Activated naive CD8-positive, alpha-beta T cell treated with anti-CD3 and anti-CD28 coated beads, Interleukin-2, amount 10 ng/mL, durations not matched to agents 7 days and 5 days (primary cell): ENCODE data around the gene PDLIM7. TPM values are rescaled to one million over a fixed set of nuclear protein-coding genes. Genes with fewer than 3 reads are reported as not detected.

ENCODE experiments used
- ATAC-seq: fragments of 150-1000 bp; cut with Tn5 transposase; one replicate; pipeline ENCODE4 v1.10.0; 2021; ENCODE audit warnings: low read depth, moderate library complexity
- POLR2A ChIA-PET: fragments of 350-600 bp; sonication (Branson Sonifier 250); formaldehyde crosslinking; loops from one replicate; lab custom pipeline; 2021; ENCODE audit warnings: antibody characterized with exemption; lab: Charles Lee
- DNase-seq: peaks from one replicate; pipeline ENCODE4 v3.0.0; 2021
- H3K27ac Mint-ChIP-seq: one replicate; pipeline ENCODE4 v1.8.0; 2022; ENCODE audit warnings: mild to moderate bottlenecking, mixed read lengths
- H3K27me3 Mint-ChIP-seq: one replicate; pipeline ENCODE4 v1.8.0; 2022; ENCODE audit warnings: mild to moderate bottlenecking, moderate library complexity, mixed read lengths
- H3K36me3 Mint-ChIP-seq: one replicate; pipeline ENCODE4 v1.8.0; 2021; ENCODE audit warnings: mild to moderate bottlenecking, mixed read lengths
- H3K4me1 Mint-ChIP-seq: one replicate; pipeline ENCODE4 v1.8.0; 2021; ENCODE audit warnings: mixed read lengths
- H3K4me3 Mint-ChIP-seq: one replicate; pipeline ENCODE4 v1.8.0; 2022; ENCODE audit warnings: mild to moderate bottlenecking, moderate library complexity, mixed read lengths
- H3K9me3 Mint-ChIP-seq: one replicate; pipeline ENCODE4 v1.8.0; 2021; ENCODE audit warnings: mixed read lengths
- total RNA-seq, 2 experiments: library from RNA; stranded (reverse); gene quantifications; one replicate each; pipeline ENCODE4 v1.2.3, GENCODE V29; 2021

The PDLIM7 gene
- total RNA-seq, 2 experiments from 2014 or later: 51.6 to 60.6 TPM

DNA sequence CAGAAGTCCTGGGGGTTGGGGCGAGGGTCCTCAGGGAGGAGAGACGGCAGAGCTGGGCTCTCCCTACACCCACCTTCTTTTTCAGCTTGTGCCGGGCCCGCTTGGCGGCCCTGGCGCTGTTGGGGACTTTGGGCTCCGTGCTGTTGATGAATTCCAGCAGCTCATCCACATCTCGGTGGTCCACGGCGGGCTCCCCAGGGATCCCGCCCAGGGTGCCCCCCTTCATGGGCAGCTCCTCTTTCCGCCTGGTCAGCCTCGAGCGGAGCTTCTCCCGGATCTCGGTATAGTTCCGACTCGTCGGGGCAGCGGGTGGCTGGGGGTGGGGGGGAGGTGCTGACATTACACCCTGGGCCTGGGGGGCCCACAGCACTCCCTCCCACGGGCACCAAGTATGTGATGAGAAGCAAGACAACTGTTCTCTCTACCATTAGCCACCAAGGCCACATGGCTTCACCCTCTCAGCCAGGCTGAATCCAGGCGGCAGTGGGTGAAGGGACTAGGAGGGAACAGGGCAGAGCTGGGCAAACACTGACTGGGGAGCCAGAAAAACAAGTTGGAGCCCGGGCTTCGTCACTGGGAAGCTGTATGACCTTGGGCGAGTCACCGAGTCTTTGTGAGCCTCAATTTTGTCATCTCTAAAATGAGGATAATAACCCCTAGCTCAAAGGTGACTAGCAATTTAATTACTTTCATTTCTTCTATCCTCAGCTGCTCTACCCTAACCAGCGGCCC lies 34.0 kb upstream of the PDLIM7 start:
- no peak for DNase-seq
- Mint-ChIP-seq H3K36me3 (peaks cover 11% of the 10 kb centered on the region), H3K4me1 (peaks cover 2% of the 10 kb centered on the region), H3K27ac (no peak overlapping the region), H3K9me3 (no peaks in the 10 kb centered on the region), H3K27me3 (no peaks in the 10 kb centered on the region), H3K4me3 (no peak overlapping the region)
- ATAC-seq: no peak
- POLR2A ChIA-PET: interaction anchor here (0.8 kb wide), 1 partner anchor 103 kb away, joined by 3 read pairs; no protein-coding TSS in a partner anchor

DNA sequence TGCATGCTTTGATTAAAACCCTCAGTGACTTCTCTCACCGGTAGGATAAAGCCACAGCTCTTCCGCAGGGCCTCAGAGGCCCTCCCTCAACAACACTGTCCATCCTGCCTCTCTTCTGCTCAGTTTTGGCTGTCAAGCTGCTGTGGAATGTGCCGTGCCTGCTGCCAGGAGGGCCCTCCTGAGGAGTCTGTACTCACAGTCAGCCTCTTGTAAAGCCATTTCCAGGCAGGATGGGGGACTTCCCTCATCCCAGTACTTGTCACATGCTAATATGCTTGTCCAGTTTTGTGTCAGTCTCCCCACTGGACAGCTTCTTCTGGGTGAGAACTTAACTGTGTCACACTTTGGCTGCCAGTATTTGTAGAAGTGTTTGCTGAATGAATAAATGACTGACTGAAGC lies 33.2 kb upstream of the PDLIM7 start:
- H3K4me3 Mint-ChIP-seq: no peak overlapping the region
- H3K27ac Mint-ChIP-seq: peak overlapping the region; percentile 61
- DNase-seq (no peak), ATAC-seq (no peak)
- POLR2A ChIA-PET: interaction anchor here (0.8 kb wide), 1 partner anchor 102 kb away, joined by 3 read pairs; no protein-coding TSS in a partner anchor
- H3K36me3 Mint-ChIP-seq: peaks cover 11% of the 10 kb centered on the region
- H3K4me1 Mint-ChIP-seq: peaks cover 2% of the 10 kb centered on the region
- no peaks in the 10 kb centered on the region for H3K9me3 Mint-ChIP-seq
- H3K27me3 Mint-ChIP-seq: no peaks in the 10 kb centered on the region

DNA sequence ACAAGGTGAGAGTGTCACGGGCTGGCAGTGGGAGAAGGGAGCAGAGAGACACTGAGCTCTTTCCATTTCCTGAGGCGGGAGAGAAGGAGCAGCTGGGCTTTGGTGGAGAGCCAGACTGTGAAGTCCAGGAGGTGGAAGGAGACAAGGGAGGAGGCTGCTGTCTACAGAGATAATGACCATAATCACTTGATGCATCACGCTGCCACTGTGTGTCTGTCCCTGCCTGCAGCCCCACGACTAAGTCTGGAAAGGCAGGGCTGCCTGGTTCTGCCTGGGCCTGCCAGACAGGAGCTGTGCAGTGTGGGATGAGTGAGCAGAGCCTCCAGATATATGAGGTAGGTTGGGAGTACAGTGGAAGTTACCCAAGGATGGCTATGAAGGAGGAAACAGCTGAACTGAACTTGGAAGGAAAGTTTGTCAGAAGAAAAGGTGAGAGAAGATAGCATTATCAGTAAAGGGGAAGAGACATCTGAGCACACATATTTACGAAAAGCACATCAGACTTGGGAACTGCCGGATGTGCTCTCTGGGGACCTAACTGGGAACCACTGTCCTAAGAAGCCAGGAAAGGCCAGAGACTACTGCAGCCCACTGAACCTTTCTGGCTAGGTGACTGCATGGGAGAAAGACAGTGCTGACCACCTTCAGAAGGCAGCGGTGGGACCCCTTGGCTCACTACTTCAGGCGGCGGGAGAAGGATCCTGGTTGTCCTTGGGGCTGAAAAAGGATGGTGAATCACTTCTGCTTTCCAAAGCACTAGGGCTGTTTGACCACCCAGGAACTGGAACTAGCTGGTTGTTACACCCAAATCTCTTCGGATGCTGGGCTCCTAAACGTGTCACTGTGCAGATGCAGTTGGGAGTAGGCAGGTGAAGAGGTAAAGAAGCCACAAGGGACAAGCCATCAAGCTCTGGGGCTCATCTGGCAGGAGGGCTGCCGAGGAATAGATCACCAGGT lies 32.1 kb upstream of the PDLIM7 start:
- ATAC-seq (no peak), DNase-seq (no peak)
- POLR2A ChIA-PET: no interaction called here
- Mint-ChIP-seq H3K4me1 (peaks cover 2% of the 10 kb centered on the region), H3K9me3 (no peaks in the 10 kb centered on the region), H3K27me3 (no peaks in the 10 kb centered on the region), H3K36me3 (peaks cover 7% of the 10 kb centered on the region), H3K27ac (peak overlapping the region; percentile 54), H3K4me3 (no peak overlapping the region)

DNA sequence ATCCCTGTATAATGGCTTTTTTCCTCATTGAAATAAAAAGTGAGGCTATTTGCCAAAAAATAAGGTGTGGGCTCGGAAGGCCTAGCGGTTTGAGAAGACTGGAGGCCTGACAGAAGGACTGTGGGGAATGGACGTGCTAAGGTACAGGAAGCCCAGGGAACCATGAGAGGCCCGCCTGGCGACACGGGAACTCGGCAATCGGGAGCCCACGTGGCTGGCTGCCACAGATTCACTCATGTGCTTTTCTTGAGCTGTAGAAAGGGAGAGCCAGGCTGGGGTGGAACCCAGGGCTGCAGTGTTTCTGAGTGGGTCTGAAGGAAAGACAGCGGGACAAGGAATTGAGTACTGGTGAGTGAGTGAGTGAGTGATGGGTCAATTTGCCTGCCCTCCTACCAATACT lies 31.2 kb upstream of the PDLIM7 start:
- POLR2A ChIA-PET: no interaction called here
- Mint-ChIP-seq H3K9me3 (no peaks in the 10 kb centered on the region), H3K27me3 (no peaks in the 10 kb centered on the region), H3K4me3 (no peak overlapping the region), H3K4me1 (peaks cover 2% of the 10 kb centered on the region), H3K36me3 (peaks cover 4% of the 10 kb centered on the region), H3K27ac (no peak overlapping the region)
- DNase-seq (no peak), ATAC-seq (no peak)

DNA sequence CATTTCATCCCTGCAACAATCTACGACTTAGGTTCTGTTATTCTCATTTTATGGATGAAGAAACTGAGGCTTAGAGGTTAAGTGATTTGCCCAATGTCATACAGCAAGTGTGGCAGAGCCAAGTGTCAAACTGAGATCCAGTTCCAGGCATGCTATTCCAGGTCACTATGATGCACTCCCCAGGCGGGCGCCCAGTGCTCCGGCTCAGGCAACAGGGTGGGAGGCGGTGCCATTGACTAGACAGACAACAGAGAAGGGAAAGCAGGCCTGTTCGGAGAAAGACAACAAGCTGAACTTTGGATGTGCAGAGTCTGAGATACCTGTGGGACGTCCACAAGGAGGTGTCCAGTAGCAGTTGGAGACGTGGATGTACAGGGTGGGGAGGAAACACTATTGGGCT lies 30.2 kb upstream of the PDLIM7 start:
- Mint-ChIP-seq H3K27ac (no peak overlapping the region), H3K9me3 (no peaks in the 10 kb centered on the region), H3K27me3 (no peaks in the 10 kb centered on the region), H3K4me3 (no peak overlapping the region), H3K4me1 (peaks cover 2% of the 10 kb centered on the region), H3K36me3 (peaks cover 4% of the 10 kb centered on the region)
- POLR2A ChIA-PET: no interaction called here
- DNase-seq: no peak
- ATAC-seq: no peak

DNA sequence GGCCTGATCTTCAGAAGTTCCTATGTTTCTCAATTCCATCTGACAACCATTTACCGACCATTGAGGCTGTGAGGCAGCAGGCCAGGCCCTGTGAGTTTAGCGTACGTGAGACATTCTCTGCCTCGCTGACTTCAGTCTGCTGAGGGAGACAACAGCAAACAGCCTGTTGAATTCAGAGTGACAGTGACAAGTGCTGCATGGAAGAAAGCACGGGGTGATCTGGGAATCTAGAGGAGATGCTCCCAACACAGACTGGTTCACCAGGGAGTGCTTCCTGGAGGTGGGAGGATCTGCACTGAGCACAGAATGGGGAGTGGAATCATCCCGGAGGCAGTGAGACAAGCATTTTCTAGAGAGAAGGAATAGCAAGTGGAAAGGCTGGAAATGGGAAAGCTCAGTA lies 29.4 kb upstream of the PDLIM7 start:
- DNase-seq (no peak), ATAC-seq (no peak)
- POLR2A ChIA-PET: no interaction called here
- Mint-ChIP-seq H3K4me1 (peaks cover 2% of the 10 kb centered on the region), H3K27me3 (no peaks in the 10 kb centered on the region), H3K9me3 (no peaks in the 10 kb centered on the region), H3K36me3 (peaks cover 4% of the 10 kb centered on the region), H3K4me3 (no peak overlapping the region), H3K27ac (no peak overlapping the region)

DNA sequence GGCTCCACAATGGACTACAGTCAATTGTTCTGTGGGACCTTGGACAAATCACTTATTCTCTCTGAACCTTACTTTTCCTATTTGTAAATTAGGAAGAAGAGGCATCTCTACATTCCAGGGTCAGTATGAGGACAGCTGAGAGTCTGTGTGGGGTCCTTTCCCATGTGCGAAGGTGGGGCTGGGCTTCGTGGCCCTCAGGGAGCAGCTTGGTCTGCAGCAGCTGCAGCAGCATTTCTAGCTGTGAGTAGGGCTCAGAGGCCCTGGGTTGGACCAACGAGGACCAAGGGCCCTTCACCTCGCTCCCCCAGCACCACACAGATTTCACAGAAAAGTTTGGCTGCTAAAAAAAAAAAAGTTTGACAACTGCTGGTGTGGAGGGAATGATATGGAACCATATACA lies 28.8 kb upstream of the PDLIM7 start:
- no peak overlapping the region for H3K4me3 Mint-ChIP-seq
- peaks cover 8% of the 10 kb centered on the region for H3K4me1 Mint-ChIP-seq
- DNase-seq: peak; percentile 12
- peaks cover 4% of the 10 kb centered on the region for H3K36me3 Mint-ChIP-seq
- no peaks in the 10 kb centered on the region for H3K9me3 Mint-ChIP-seq
- no peak overlapping the region for H3K27ac Mint-ChIP-seq
- ATAC-seq: no peak
- POLR2A ChIA-PET: no interaction called here
- H3K27me3 Mint-ChIP-seq: no peaks in the 10 kb centered on the region

DNA sequence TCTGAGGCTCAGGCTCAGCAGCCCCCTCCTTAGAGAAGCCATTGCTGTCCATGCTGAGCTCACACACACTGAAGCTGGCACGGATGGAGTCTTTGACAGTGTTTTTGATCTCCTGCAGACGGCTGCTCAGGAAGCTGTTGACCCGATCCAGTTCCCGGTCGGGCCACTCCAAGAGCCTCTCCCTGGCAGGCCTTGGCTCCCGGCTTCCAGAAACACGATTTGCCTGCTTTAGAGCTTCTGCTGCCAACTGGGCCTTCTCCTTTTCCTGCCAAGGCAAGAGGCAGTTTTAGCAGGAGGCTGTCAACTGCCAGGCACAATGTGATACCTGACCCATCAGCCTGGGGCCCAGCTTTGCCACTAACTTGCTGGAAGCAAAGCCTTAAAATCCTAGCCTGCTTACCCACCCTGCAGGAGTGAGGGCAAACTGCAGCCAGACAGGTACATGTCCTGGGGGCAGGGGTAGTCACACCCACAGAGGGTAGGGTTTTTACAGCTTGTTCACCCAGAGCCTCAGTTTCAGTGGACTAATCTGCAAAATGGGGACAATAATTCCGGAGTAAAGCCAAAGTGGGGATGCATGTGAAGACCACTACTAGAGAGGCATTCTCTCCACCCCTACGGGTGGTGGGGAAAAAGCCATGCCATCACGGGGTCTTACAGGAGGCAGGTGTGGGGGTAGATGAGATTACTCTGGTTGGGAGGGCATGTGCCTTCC lies 27.7 kb upstream of the PDLIM7 start:
- POLR2A ChIA-PET: no interaction called here
- DNase-seq: no peak

DNA sequence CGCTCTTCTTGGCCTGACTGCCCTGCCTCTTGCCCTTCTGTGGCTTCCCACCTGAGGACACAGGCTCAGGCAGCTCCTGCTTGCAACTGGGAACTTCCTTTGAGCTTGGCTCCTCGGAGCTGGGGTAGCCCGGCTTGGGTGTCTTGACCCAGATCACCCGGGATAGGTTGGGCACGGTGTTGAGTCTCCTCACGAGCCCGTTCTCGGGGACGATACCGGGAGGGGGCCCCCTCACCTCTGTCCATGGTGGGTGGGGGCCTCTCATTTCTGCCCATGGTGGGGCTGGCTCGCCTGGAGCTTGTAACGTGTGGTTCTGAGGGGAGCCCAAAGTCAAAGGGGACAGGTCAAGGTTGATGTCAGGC lies 27.1 kb upstream of the PDLIM7 start:
- Mint-ChIP-seq H3K4me3 (no peak overlapping the region), H3K4me1 (peaks cover 13% of the 10 kb centered on the region), H3K27ac (no peak overlapping the region), H3K27me3 (no peaks in the 10 kb centered on the region), H3K36me3 (peaks cover 14% of the 10 kb centered on the region), H3K9me3 (no peaks in the 10 kb centered on the region)
- DNase-seq: no peak
- POLR2A ChIA-PET: no interaction called here
- ATAC-seq: no peak

More for the DNA sequence above, 27.7 kb upstream of the PDLIM7 start:
- no peak overlapping the region for H3K4me3 Mint-ChIP-seq
- no peaks in the 10 kb centered on the region for H3K9me3 Mint-ChIP-seq
- peaks cover 11% of the 10 kb centered on the region for H3K4me1 Mint-ChIP-seq
- peaks cover 9% of the 10 kb centered on the region for H3K36me3 Mint-ChIP-seq
- no peaks in the 10 kb centered on the region for H3K27me3 Mint-ChIP-seq
- no peak overlapping the region for H3K27ac Mint-ChIP-seq
- ATAC-seq: no peak

DNA sequence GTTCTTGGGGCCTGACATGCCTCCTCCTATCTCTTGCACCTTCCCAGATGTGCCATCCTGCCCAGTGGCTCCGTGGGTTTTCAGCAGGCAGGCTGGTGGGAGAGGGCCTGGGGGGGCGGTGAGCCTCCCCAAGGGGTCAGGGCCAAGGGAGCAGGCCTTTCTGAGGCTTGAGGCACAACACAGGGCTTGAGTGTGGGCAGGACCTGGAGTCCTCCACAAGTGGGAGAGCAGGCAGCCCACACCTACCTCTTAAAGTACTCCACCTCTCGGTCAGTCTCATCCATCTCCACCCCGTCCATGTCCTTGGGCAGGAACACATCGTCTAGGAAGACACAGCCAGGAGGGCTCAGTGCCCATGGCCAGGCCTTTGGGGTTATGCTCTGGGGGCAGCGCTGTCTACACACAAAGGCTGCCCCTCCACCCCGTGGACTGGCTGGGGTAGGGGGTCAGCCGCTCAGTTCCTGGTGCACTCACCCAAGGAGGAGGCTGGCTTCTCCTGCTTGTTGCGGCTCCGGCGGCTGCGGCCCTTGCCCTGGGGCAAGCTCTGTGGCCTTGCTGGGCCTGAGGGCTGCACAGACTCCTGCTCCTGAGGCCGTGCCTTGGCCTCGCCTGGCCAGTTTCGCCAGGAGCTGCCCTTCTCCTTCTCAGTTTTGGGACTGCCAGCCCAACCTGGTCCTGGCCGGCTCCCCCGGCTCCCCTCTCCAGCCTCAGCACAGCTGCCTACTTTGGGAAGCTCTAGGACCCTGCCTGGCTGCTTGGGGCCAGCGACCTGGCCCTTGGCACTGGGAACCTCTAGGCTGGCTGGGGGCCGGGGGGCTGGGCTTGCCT lies 26.5 kb upstream of the PDLIM7 start:
- POLR2A ChIA-PET: no interaction called here
- H3K4me1 Mint-ChIP-seq: peaks cover 15% of the 10 kb centered on the region
- peaks cover 9% of the 10 kb centered on the region for H3K36me3 Mint-ChIP-seq
- H3K4me3 Mint-ChIP-seq: no peak overlapping the region
- no peak overlapping the region for H3K27ac Mint-ChIP-seq
- H3K9me3 Mint-ChIP-seq: no peaks in the 10 kb centered on the region
- ATAC-seq: no peak
- H3K27me3 Mint-ChIP-seq: no peaks in the 10 kb centered on the region
- DNase-seq: no peak

DNA sequence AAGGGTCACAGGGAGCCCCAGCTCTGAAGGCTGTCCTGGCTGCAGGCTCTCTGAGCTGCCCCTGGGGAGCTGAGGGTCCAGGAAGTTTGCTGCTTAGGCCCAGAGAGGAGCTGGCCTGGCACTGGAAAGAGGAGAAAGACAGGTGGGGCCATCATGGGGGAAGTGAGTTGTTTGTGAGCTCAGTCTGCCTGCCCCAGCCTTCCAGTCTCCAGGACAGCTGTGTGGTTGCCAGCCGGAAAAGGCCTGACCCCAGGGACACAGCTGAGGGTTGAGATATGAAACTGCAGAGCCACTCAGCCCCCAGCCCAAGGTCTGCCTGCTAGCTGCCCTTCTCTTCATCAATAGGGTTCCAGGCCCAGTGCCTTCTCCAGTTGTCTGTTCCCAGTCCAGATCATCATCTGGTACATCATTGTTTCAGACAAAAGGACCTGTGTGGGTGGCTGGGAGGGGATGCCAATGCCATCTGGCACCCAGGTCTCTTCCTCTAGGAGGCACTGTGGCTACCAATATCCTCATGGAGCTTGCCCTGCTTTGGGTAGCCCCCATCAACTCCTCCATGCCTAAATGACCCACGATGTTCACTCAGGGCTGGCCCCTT lies 23.6 kb upstream of the PDLIM7 start:
- peak overlapping the region; percentile 81 for H3K27ac Mint-ChIP-seq
- H3K27me3 Mint-ChIP-seq: no peaks in the 10 kb centered on the region
- POLR2A ChIA-PET: no interaction called here
- ATAC-seq: no peak
- H3K9me3 Mint-ChIP-seq: no peaks in the 10 kb centered on the region
- peaks cover 23% of the 10 kb centered on the region for H3K4me1 Mint-ChIP-seq
- no peak overlapping the region for H3K4me3 Mint-ChIP-seq
- no peak for DNase-seq
- peaks cover 18% of the 10 kb centered on the region for H3K36me3 Mint-ChIP-seq

DNA sequence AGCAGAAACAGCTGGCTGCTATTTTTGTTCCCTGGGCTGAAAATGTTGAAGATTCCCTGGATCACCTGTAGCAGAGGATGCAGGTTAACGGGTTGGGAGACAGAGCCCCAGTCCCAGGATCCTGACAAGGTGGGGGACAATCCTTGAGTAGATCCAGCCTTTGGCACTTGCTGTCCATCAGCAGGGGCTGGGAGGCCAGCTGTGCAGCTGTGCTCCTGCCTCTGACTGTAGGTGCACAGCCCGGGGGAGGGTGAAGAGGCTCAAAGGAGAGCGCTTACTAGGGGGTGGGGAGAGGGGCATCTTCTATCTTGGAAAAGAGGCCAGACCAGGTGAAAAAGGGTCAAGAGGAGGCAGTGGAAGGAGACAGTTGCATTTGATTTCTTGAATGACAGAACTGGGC lies 22.9 kb upstream of the PDLIM7 start:
- H3K27me3 Mint-ChIP-seq: no peaks in the 10 kb centered on the region
- DNase-seq (no peak), ATAC-seq (no peak)
- H3K27ac Mint-ChIP-seq: peak overlapping the region; percentile 81
- H3K4me3 Mint-ChIP-seq: no peak overlapping the region
- POLR2A ChIA-PET: interaction anchor here (0.6 kb wide), 1 partner anchor 204 kb away, joined by 3 read pairs; no protein-coding TSS in a partner anchor
- no peaks in the 10 kb centered on the region for H3K9me3 Mint-ChIP-seq
- peaks cover 25% of the 10 kb centered on the region for H3K36me3 Mint-ChIP-seq
- peaks cover 30% of the 10 kb centered on the region for H3K4me1 Mint-ChIP-seq
